Nucleus accumbens (tissue), 56 donors: Measurements from ENCODE around the gene FNBP1.

Experiments used
- DNase-seq, 56 donors: peaks; one replicate each; lab custom pipeline; 2025; lab: John Stamatoyannopoulos, UW

The FNBP1 gene

GRCh38 chr9:130042885-130043653 lies at the start of gene FNBP1:
TSS of gene FNBP1 (minus strand) at chr9:130043189. CDS start at chr9:130042975, 214 bp downstream.
- peak in 54 of 56 donors; percentile 9 to 90 (median 79) for DNase-seq

- DNase-seq, result no peak
Observed at GRCh38 chr9:130090915-130091314, 47.9 kb upstream of the FNBP1 start.

DNA sequence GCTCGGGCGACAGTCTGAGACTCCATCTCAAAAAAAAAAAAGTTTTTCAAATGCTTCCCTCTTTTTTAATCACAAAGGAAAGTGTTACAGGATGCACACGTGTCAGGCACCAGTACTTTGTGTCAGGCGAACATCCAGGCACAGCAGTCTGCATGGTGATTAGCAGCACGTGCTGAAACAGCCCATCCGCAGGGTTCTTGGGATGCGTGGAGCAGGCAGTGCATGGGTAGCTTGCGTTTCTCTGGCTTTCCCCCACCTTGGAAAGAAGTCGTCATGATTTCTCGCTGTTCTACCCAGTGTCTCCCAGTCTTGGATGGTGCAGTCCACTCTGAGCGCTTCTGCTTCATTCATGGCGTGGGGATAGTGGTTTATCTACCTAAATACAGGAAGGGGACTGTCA lies 46.2 kb upstream of the FNBP1 start:
- no peak for DNase-seq

DNA sequence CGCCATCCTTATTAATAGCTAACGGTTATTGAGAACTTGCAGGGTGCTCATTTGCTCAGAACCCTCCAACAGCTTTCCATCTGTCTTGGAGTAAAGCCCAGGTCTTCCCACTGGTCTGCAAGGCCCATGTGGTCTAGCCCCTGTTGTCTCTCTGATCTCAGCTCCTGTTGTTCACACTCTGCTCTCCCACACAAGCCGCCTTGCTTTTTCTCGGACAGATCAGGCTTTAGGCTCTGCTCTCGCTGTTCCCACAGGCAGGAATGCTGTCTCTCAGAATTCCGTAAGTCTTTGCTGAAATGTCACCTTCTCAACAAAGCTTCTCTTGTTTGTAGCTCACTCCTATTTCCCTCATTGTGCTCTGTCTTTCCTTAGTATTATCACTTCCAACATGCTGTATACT lies 45.1 kb upstream of the FNBP1 start:
- peak in 12 of 56 donors; percentile 3 to 29 (median 15) for DNase-seq

GRCh38 chr9:130084337-130084736 lies 41.3 kb upstream of the FNBP1 start:
- no peak for DNase-seq

DNA sequence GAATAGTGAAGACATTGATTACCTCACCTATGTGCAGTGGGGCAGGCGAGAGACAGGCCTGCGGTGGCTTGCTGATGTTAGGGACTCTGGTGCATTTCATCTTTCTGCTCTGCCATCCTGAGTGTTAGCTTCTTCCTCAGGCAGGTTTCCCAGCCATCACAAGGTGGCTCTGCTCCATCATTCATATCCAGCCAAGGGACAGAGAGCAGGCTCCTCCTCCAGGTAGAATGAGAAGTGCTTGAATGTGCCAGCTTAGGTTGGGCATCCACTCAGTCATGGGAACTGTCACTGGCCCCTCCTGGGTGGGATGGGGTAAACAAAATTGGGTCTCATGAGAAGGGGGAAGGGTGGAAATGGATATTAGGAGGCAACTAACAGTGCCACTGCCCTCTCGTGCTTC lies 35.6 kb upstream of the FNBP1 start:
- DNase-seq, result peak in 36 of 56 donors; percentile 2 to 60 (median 26)

DNA sequence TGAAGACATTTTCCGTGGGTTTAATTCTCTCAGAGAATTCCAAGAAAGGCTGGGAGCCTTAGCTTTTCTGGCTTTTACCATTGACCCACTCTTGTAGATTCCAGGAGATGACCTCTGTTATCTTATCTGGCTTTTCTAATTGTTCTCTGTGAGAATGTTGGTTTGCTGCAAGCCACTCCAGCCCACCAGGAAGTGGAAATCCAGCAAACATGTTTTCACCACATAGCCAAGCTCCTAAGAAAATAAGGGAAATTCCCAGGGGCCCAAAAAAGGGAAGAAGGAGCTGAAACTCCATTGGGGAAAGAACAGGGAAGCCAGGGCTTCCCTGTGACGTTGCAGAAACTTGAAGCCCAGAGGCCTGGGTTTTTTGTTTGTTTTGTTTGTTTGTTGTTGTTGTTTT lies 30.4 kb upstream of the FNBP1 start:
- DNase-seq, result no peak

- DNase-seq, result no peak
Observed at GRCh38 chr9:130072515-130073235, 29.7 kb upstream of the FNBP1 start.

DNA sequence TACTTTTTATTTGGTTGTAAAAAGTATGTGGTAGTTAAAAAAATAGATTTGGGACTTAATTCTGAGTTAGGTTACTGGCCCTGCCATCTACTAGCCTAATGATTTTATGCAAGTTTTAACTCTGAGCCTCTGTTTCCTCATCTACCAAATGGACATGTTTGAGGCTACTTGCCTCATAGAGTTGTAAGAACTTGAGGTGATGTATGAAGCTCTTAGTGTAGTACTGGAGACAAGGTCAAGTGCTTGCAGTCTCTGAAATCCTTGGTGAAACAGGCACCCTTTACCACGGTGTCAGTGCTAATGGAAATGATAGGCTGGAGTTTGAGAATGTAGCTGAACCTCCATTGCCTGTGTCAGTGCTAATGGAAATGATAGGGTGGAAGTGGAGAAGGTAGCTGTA lies 26.1 kb upstream of the FNBP1 start:
- DNase-seq, result no peak

GRCh38 chr9:130064621-130065020 lies 21.6 kb upstream of the FNBP1 start:
- no peak for DNase-seq

DNA sequence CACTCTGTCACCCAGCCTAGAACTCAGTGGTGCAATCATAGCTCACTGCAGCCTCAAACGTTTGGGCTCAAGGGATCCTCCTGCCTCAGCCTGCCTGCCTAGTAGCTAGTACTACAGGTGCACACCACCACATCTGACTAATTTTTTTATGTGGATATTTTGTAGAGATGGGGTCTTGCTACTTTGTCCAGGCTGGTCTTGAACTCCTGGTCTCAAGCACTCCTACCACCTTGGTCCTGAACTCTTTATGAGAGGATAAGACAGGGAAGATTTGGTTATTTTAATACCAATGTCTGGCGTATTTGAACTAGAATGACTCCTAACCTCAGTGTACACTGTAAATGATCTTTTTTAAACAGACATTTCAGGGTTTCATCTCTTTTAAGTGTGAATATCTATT lies 19.8 kb upstream of the FNBP1 start:
- no peak for DNase-seq

DNA sequence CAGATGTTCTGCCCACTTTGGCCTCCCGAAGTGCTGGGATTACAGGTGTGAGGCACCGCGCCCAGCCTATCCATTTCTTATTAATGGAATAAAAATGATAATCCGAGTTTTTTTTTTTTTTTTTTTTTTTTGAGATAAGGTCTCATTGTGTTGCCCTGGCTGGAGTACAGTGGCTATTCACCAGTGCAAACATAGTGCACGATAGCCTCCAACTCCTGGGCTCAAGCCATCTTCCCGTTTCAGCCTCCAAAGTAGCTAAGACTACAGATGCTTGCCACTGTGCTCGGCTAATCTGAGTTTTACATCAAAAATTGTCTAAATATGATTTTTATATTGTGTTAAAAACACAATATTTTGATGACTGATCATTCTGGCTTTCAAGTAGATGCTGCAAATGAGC lies 17.3 kb upstream of the FNBP1 start:
- no peak for DNase-seq

DNA sequence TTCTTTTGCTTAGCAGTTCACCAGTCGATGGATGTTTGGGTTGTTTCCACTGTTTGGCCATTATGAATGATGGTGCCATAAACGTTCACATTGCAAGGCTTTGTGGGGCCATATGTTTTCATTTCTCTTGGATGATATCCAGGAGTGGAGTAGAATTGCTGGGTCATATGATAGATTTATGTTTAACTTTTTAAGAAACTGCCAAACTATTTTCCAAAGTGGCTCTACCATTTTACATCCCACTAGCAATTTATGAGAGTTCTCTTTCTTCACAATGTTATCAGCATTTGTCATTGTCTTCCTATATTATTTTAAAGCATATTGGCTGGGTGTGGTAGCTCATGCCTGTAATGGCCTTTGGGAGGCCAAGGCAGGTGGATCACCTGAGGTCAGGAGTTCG lies 15.9 kb upstream of the FNBP1 start:
- no peak for DNase-seq

DNA sequence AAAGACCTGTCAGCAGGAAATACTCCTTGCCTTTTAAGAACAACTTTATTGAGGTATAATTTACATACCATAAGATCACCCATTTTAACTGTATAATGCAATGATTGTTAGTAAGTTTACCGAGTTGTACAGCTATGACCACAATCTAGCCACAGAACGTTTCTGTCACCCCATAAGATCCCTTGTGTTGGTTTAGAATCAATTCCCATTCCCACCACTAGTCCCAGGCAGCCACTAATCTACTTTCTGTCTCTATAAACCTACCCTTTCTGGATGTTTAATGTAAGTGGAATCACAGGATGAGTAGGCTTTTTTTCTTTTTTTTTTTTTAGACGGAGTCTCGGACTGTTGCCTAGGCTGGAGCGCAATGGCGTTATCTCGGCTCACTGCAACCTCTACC lies 15.2 kb upstream of the FNBP1 start:
- no peak for DNase-seq

- no peak for DNase-seq
Observed at GRCh38 chr9:130054820-130055219, 11.8 kb upstream of the FNBP1 start.

- DNase-seq, result peak in 1 of 56 donors; percentile 29
Observed at GRCh38 chr9:130054325-130054786, 11.4 kb upstream of the FNBP1 start.

DNA sequence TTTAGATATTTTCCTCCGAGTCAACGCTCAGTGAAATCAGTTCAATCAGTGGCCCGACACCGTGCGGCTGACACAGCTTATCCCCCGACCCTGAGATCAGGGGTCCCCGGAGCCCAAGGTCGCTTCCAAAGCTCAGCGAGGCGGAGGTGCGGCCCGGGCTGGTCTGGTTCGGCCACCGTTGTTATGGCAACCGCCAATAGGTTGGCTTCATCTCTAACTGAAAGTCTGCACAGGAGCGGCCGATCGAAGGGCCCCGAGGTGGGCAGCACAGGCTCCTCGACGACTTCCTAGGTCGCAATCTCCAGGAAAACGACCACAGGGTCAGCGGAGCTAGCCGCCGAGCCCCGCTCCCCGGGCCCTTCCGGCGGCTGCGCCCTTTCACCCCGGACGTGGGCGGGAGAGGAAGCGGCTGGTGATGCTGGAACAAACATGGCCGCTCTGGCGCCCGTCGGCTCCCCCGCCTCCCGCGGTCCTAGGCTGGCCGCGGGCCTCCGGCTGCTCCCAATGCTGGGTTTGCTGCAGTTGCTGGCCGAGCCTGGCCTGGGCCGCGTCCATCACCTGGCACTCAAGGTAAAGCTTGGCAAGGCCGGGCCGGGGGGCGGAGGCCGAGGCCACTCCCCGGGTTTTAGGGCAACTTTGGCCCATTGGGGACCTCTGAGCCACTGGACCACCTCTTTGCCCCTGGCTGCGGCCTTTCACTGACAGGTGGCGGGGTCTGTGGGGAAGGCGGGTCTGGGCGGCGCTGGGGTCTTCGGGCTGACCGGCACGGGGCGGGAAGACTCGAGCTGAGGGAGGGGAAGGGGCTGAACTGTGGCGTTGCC lies 10.7 kb upstream of the FNBP1 start, which contains the start of gene GPR107:
TSS of gene GPR107 (plus strand) at position 403 of the 821 bp plus-strand sequence. CDS start at position 430, 27 bp downstream.
- DNase-seq, result peak in 52 of 56 donors; percentile 32 to 84 (median 66)

- DNase-seq, result no peak
Observed at GRCh38 chr9:130053109-130053503, 10.1 kb upstream of the FNBP1 start.

- DNase-seq, result no peak
Observed at GRCh38 chr9:130051855-130052254, 8.9 kb upstream of the FNBP1 start.

GRCh38 chr9:130050462-130050861 lies 7.5 kb upstream of the FNBP1 start:
- DNase-seq, result no peak
